ENCODE results near the gene HSPA12B.

The HSPA12B gene

DNA sequence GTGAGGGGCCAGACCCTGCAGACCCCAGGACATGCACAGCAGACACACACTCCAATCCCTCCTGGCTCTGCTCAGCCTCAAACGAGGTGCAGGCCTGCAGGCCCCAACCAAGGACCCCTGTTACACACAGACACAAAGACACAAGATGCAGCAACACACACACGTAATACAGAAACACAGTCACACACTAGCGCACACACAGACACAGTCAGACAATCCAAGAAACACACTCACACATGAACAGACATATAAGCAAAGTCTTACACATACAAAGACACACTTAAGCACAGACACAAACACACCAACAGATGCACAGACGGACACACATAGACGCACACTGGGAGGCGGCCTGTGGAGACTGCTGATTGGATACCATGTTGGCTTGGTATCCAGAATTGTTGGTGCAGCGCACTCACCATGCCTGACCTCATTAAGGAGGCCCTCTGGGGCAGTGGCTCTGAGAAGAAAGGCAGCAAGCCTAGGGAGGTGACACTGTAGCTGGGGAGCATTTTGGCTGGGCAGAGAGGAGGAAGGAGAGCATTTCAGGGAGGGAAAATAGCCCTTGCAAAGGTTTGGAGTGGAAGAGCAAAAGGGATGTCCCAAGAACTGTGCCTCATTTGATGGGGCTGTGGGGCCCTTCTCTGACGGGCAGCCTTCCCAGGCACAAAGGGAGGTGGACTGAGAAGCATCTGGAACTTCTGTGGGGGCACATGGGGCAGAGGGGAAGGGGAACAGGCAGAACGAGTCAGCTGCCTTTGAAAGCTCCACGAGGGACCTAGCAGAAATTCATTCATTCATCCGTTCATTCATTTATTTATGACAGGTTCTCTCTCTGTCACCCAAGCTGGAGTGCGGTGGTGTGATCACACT, 1.4 kb upstream of the HSPA12B start:
- DNase-seq, result no peak

DNA sequence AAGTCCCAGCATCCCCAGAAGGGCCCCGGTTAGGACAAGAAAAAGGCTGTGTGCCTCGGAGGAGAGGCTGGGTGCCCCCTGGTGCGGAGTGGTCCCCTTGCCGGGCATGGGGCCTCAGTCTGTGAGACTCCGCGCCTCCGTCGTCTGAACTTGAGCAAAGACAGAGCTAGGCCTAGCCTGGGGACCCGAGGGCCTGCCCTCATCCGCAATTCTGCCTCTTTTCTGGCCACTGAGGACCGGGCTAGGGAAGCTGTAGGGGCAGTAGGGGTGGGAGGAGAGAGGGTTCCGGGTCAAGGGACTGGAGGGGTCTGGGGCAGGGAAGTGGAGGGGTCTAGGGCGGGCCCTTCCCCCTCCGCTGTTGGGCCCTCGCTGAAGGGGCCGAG, 550 bp upstream of the HSPA12B start:
- DNase-seq, result no peak

DNA sequence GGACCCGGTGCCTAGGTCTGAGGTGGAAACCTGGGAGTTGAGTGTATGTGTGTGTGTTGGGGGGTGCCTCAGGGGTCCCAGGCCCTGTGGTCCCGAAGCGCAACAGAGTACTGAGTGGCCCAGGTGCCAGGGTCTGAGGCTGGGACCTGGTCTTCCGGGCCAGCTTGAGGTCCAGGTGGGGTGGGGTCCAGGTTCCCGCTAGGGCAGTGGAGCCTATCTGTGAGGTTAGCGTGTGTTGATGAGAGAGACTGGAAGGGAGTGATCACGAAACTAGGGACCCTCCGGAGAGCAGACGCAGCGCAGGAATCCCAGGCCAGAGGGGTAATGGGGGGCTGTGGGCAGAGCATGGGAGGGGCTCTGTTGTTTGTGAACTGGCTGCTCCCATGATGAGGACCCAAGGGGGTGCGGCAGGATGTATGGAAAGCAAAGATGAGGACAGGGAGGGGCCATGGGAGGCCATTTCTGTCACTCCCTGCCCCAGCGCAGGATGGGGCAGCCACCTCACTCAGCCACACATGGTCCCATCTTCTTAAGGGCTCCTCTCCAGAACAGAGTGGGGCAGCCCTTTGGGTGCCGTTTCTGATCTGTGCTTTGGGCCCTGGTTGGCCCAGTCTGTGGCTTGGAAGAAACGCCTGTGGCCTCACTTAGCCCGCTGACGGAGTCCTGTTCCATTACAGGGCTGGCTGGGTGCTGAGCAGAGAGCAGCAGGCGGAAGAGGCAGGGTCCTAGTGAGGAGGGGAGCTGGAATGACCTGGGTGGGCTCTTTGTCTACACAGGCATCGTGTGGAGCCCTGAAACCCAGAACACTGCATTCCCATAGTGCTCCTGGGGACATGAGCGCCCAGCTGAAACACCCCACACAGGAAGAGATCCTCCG, 872 bp downstream of the HSPA12B start:
- DNase-seq, result no peak

DNA sequence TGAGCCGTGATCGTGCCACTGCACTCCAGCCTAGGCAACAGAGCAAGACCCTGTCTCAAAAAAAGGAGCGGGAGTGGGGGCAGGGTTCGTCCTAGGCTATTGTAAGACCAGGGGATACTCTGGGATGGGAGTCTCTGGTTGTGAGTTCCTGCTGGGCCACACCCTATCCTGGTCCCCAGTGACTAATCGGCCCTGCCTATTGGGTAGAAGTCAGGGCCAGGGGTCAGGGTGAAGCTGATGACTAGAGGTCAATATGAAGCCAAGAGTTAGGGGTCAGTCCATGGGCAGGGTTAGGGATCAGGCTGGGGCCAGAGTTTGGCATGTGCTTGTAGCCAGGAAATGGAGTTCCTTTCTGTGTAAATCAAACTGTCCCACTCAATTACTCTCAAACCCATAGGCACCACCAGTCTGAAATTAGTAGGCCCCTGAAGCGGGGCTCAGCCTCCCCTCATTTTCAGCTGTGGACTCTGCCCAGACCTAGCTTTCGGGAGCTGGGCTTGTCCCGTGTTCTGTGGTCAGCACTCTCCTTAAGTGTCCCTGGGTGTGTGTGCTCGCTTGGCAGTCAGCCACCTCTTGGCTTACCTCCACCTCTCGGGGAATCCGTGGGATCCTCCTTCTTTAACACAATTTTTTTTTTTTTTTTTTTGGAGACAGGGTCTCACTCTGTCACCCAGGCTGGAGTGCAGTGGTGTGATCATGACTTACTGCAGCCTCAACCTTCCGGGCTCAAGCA, 1.8 kb downstream of the HSPA12B start:
- DNase-seq, result no peak

DNA sequence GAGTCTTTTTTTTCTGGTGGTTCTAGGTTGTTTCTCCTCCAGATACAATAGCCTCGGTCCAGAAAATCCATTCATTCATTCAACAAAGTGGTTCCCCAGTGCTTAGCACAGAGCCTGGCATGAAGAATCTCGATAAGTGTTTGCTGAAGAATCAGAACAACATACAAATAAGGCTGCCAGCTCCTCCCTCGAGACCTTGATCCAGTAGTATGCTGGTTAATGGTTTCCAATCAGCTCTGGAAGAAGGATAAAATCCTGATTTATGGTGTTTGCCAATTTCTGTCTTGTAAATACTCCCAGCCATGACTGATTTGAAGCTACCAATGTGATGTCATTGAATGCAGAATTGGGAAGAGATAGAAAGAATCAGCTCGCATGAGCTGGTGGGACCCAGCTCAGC, 3.3 kb downstream of the HSPA12B start:
- DNase-seq, result no peak

DNA sequence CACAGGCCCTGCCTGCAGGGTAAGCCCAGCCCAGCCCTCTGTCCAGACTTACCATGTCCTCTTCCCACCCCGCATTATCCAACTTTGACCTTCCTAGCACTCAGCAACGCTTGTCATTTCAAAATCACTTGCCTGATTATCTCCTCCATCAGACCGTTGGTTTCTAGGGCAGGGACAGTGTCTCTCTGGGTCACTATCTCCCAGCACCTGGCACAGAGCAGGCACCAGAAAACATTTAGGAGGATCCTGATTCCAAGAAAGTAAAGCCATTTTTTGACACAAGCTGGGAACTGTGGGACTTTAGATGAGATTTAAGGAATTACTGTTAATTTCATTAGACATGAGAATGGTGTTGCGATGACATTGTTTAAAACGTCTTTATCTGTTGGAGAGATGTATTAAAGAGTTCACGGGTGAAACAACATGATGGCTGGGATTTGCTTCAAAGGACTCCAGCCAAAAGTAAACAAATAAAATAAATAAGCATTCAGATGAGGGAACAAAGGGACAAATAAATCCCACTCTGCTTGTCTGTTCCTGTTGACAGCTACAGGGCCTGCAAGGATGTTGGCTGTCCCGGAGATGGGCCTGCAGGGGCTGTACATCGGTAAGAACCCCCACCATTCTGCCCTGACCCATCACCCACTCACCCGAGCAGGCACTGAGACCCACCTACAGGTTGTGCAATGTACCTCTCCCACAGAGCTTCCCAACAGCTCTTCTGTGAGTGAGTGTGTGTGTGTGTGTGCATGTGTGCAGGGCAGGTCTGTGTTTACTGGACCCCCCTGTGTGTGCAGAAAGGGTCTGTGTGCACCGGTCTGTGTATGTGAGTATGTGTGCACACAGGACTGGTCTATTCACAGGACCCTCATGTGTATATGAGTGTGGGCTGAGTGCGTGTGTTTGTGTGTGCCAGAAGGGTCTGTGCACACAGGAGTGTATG, 5.9 kb downstream of the HSPA12B start:
- DNase-seq, result no peak

DNA sequence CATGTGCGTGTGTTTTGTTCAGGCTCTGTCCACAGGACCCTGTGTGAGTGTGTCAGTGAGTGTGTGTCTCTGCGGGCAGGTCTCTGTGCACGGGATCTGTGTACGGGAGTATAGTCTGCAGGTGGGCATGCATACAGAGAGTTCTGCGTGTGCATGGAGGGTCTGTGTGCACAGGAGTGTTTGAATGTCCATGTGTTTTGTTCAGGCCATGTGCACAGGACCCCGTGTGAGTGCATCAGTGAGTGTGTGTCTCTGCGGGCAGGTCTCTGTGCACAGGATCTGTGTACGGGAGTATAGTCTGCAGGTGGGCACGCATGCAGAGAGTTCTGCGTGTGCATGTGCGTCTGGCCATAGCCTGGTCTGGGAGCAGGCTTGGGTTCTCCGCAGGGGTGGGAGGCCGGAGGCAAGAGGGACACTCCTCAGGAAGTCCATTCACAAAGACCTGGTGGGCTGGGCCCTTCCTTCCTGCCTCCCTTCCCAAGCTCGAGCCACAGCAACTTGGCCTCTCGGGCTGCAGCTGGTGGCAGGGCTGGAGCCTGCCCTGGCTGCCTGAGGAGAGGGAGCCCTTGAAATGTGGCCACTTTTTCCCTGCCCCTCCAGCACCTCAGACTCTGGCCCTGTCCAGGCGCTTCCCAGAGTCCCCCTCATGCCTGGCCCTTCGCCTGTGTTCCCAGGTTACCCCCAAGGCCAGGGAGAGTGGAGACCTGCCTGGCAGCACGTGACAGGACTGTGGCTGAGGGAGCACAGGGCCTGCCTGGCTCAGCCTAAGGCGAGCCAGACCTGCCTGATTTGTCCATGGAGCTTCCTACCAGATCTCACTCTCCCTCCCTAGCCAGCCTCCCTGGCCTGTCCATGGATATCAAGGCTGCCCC, 6.8 kb downstream of the HSPA12B start:
- DNase-seq, result no peak

DNA sequence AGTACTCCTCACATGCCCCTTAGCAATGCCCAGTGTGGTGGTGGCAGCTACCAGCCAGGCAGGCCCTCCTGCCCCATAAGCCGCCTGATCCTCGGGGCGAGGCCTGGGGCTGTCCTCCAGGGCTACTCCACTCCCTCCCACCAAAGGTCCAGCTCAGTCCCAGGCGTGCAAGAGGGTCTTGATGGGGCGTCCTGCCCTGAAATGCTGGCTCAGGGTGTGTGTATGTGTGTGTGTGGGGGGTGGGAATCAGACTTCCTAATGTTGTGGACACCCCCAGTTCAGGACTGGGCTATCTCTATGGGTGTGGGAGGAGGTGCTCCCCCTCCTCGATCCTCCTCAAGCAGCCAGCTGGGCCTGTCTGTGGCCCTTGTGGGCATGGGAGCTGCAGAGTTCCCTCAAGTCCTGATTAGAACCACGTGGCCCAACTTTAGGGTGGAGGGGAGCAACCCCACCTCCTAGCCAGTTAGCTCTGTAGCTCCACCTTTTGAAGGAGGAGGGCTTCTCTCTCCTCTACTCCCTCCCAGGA, 7.5 kb downstream of the HSPA12B start:
- no peak for DNase-seq

DNA sequence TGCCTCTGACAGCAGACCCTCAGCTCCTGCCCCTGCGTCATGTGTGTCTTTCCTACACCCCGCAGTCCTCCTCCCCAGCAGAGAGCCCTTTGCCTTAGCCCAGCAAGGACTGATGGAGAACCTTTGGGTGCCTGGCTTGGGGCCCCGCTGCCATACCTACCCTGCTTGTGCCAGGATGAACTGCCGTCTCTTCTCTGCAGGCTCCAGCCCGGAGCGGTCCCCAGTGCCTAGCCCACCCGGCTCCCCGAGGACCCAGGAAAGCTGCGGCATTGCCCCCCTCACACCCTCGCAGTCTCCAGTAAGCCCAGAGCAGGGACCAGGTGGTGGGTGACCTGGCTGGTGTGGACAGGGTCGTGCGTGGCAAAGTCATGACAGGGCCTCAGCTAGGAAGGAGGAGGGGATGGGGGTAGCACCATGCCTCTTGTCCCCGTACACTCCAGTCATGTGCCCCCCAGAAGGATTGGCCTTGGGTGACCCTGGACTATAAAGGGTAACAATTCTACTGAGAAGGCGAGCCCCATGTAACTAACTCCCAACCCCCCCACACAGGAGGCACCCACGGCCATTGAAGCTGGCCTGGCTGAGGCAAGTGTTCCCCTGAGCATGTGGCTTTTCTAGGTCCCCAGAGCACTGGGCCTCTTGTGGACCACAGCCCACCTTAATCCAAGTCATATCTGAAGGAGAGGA, 8.3 kb downstream of the HSPA12B start:
- DNase-seq, result no peak

DNA sequence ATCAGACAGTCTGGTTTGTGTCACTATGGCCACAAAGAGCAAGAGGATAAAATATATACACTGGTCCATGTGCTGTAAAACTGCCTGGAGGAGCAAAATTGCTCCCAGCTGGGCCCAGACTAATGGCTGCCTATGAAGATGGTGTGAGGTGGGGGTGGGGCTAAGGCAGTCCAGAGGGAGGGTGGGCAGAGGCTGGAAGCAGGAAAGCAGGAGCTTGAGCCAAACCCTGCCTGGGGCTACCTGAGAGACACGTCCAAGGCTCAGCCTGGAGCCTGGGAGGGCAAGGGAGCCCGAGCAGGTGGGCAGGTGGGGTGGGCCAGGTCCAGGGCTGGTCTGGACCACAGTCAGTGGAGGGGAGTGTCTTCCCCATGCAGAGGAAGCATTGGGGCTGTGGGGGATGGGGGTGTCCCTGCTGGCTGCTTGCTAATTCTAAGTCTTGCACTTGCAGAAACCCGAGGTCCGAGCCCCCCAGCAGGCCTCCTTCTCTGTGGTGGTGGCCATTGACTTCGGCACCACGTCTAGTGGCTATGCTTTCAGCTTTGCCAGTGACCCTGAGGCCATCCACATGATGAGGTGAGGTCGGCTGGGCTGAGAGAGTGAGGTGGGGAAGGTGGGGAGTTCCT, 9.5 kb downstream of the HSPA12B start:
- DNase-seq, result no peak

DNA sequence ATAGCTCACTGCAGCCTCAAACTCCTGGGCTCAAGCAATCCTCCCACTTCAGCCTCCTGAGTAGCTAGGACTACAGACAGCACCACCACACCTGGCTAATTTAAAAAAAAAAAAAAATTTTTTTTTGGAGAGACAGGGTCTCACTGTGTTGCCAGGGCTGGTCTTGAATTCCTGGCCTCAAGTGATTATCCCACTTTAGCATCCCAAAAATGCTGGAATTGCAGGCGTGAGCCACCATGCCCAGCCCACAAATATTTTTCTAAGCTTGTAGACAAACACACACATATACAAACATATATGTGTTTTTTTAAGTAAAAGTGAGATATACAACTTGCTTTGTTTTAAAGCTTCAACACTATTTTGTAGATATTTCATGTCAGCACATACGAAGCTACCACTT, 10.8 kb downstream of the HSPA12B start:
- DNase-seq, result no peak

DNA sequence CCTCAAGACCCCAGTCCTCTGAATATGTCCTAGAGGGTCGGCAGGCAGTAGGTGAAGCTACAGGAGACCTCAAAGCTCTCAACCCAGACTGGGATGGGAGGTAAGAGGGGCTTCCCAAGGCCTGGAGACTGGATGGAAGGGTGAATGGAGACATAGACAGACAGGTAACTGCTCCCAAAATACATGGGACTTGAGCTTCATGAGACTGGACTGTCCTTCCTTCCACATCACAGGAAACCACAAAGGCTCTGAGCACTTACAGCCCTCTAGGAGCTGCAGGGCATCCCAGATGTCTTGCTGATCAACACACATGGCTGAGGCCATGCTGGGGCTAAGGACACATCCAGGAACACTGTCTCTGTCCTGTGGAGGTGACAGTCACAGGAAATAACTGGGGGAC, 11.6 kb downstream of the HSPA12B start:
- DNase-seq, result no peak

DNA sequence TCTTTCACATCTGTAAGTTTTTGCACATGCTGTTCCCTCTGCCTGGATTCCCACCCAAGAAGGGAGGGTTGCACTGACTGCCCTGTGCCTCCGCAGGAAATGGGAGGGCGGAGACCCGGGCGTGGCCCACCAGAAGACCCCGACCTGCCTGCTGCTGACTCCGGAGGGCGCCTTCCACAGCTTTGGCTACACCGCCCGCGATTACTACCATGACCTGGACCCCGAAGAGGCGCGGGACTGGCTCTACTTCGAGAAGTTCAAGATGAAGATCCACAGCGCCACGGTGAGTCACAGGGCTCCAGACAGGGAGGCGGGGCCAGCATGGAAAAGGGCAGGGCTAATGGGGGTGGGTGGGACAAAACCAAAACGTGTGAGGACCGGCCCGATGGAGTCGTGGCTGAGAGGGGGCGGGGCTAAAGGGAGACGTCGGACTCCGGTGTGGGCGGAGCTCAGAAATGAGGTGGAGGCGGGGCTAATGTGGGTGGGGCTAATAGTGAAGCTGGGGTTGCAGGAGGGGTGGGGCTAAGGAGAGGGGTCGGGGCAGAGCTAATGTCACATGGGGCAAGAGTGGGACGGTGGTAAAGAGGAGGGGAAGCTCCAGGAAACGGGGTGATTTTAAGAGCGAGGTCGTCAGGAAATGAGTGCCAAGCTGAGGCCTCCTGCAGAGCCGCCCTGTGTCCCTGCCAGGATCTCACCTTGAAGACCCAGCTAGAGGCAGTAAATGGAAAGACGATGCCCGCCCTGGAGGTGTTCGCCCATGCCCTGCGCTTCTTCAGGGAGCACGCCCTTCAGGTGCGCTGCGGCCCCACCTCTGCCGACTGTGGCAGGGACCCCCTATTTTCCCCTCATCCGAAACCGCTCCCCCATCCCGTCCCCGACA, 12.6 kb downstream of the HSPA12B start:
- DNase-seq, result no peak

DNA sequence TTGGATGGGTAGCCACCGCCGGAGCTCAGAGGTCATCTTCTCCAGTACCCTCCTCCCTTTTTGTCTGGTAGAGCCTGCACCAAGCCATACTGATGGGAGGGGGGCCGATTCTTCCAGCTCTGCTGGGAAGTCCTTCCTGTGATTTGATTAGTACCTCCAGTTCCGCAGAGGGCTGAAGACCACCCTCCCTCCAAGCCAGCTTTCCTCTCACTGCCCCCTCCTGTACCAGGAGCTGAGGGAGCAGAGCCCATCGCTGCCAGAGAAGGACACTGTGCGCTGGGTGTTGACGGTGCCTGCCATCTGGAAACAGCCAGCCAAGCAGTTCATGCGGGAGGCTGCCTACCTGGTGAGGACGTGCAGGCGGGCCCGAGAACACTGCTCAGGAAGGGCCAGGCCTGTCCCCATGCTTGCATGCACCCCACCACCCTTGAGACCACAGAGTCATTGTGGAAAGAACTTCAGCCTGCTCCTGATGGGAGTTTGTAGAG, 13.2 kb downstream of the HSPA12B start:
- no peak for DNase-seq

DNA sequence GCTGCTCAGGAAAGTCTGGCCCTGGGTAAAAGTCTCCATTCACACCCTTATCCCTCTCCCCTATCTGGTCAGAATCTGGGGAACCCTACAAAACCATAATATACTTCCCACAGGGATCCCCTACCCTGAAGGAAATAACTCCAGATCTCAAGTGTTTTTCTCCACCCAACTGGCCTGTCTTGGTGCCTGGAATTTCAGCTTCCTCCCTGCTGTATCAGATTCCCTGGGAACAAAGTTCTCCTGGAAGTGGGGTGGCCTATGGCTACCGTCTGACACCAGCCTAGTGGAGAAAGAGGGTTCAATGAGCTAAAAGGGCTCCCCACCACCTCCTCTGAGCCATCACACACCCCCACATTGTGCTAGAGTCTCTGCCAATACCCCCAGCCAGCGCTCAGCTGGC, 15.0 kb downstream of the HSPA12B start:
- DNase-seq, result no peak

DNA sequence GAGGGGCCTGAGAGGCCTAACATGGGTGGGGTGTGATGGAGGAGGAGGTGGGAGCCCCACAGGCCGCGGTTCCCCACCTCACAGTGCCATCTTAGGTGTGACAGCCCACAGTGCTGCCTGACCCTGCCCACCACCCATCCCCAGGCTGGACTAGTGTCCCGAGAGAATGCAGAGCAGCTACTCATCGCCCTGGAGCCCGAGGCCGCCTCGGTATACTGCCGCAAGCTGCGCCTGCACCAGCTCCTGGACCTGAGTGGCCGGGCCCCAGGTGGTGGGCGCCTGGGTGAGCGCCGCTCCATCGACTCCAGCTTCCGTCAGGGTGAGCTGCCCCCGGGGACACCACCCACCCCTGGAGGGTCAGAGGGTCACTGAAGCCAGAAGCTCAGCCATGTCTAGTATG, 15.6 kb downstream of the HSPA12B start:
- DNase-seq, result no peak

DNA sequence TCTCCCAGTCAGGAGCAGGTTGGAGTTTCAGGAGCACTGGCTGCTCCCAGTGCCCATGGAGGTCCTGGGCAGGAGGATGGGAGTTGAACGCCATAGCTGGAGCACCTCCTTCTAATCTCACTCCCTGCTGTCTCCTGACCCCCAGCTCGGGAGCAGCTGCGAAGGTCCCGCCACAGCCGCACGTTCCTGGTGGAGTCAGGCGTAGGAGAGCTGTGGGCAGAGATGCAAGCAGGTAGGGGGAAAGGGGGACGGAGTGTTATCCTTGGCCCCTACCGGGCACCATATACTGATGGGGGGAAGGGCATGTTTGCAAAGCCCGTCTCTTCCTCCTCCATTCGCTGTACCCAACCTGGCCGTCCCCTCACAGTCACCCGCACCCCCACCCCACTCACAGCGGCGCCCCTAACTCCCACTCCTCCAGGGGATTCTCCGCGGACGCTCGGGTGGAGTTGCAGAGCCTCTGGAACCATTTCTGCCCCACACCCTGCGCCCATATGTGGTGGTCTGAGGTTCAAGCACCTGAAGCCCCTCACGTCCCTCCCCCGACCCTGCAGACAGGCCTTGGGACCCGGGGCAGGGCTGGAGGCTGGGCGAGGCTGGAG, 16.7 kb downstream of the HSPA12B start:
- no peak for DNase-seq

Measured in cerebellar nuclear complex (tissue), 1 donor.